ENCODE results near the gene STX12.
A peak's percentile ranks its signal among the peaks of the same experiment; 100 is the strongest.

STX12 gene

GRCh38 chr1:27858072-27858948 lies 85.3 kb downstream of the STX12 start (continued):
- TF ChIP-seq ZNF707 (tag by site-specific recombination; IDR thresholded peaks at IDR 0.05), result no peak
- TF ChIP-seq ZNF692 (tag by site-specific recombination; IDR thresholded peaks at IDR 0.05), result peak; percentile 72
- TF ChIP-seq ZNF221 (tag by site-specific recombination; IDR thresholded peaks at IDR 0.05; ENCODE audit: borderline replicate concordance), result no peak
- TF ChIP-seq ZNF16 (tag by site-specific recombination; IDR thresholded peaks at IDR 0.05; ENCODE audit: low read depth), result no peak
- TF ChIP-seq ZNF311 (tag by site-specific recombination; IDR thresholded peaks at IDR 0.05; ENCODE audit: borderline replicate concordance), result no peak
- no peak for TF ChIP-seq ZNF184 (tag by site-specific recombination; IDR thresholded peaks at IDR 0.05)
- peak; percentile 85 for TF ChIP-seq ZBTB17 (tag by site-specific recombination; IDR thresholded peaks at IDR 0.05)
- no peak for TF ChIP-seq ZNF529 (tag by site-specific recombination; IDR thresholded peaks at IDR 0.05; ENCODE audit: insufficient replicate concordance)
- no peak for TF ChIP-seq ZNF585B (tag by site-specific recombination; IDR thresholded peaks at IDR 0.05)
- 0 out of 2 replicates have a peak, but pooled peaks have one; percentile 34 for TF ChIP-seq ZNF324 (tag by site-specific recombination; IDR thresholded peaks at IDR 0.05)
- no peak for TF ChIP-seq ZNF239 (tag by site-specific recombination; IDR thresholded peaks at IDR 0.05)
- no peak for TF ChIP-seq ZNF248 (tag by site-specific recombination; IDR thresholded peaks at IDR 0.05)
- TF ChIP-seq ZNF555 (tag by site-specific recombination; conservative IDR thresholded peaks at IDR 0.05), result no peak
- TF ChIP-seq YY2 (tag by site-specific recombination; IDR thresholded peaks at IDR 0.05), result no peak
- no peak for TF ChIP-seq ZNF639 (tag by site-specific recombination; IDR thresholded peaks at IDR 0.05)
- no peak for TF ChIP-seq ZNF645 (tag by site-specific recombination; IDR thresholded peaks at IDR 0.05)
- TF ChIP-seq TCF7L2 (IDR thresholded peaks at IDR 0.05; ENCODE audit: borderline replicate concordance, low read depth, low read length), result no peak
- no peak for TF ChIP-seq ZNF223 (tag by site-specific recombination; IDR thresholded peaks at IDR 0.05)
- TF ChIP-seq BCL11B (tag by site-specific recombination; IDR thresholded peaks at IDR 0.05; ENCODE audit: low read depth), result no peak
- TF ChIP-seq ZNF341 (tag by site-specific recombination; IDR thresholded peaks at IDR 0.05; ENCODE audit: low read depth), result no peak
- peak; percentile 53 for TF ChIP-seq PATZ1 (tag by site-specific recombination; IDR thresholded peaks at IDR 0.05)
- peak; percentile 38; the same call in 1 of the 2 replicates for TF ChIP-seq ZNF394 (tag by site-specific recombination; IDR thresholded peaks at IDR 0.05; ENCODE audit: borderline replicate concordance)
- TF ChIP-seq ZFP69B (tag by site-specific recombination; IDR thresholded peaks at IDR 0.05), result no peak; the same call in 1 of the 2 replicates
- TF ChIP-seq MYNN (tag by site-specific recombination; IDR thresholded peaks at IDR 0.05; ENCODE audit: borderline replicate concordance), result no peak
- no peak for TF ChIP-seq SCRT1 (tag by site-specific recombination; IDR thresholded peaks at IDR 0.05; ENCODE audit: borderline replicate concordance)
- TF ChIP-seq ZBTB20 (tag by site-specific recombination; IDR thresholded peaks at IDR 0.05), result 0 out of 2 replicates have a peak, but pooled peaks have one; percentile 38
- no peak for TF ChIP-seq ZNF76 (tag by site-specific recombination; IDR thresholded peaks at IDR 0.05; ENCODE audit: borderline replicate concordance, low read depth)
- TF ChIP-seq ZNF670 (tag by site-specific recombination; IDR thresholded peaks at IDR 0.05; ENCODE audit: low read depth), result no peak
- no peak for TF ChIP-seq ZNF133 (tag by site-specific recombination; IDR thresholded peaks at IDR 0.05)
- 0 out of 2 replicates have a peak, but pooled peaks have one; percentile 25 for TF ChIP-seq ZNF391 (tag by site-specific recombination; IDR thresholded peaks at IDR 0.05; ENCODE audit: borderline replicate concordance, low read depth)
- no peak for TF ChIP-seq ZNF768 (tag by site-specific recombination; IDR thresholded peaks at IDR 0.05)
- no peak for TF ChIP-seq ZNF629 (tag by site-specific recombination; IDR thresholded peaks at IDR 0.05)
- no peak for TF ChIP-seq IKZF3 (tag by site-specific recombination; IDR thresholded peaks at IDR 0.05)
- no peak for TF ChIP-seq KLF16 (tag by site-specific recombination; IDR thresholded peaks at IDR 0.05)

Measured in HEK293 (cell line).